Spleen (tissue), 11 donors: ENCODE measurements around the gene ST6GALNAC1. TPM values are rescaled to one million over a fixed set of nuclear protein-coding genes. Genes with fewer than 3 reads are reported as not detected.

Source experiments
- DNase-seq: peaks from one replicate; pipeline ENCODE4 v3.0.0-alpha.2; 2020
- H3K27ac ChIP-seq, 8 donors: fragments of 200-600 bp; sonication (generic) in 7 of 8; 1 replicate in 4 of 8; 2 replicates in 4 of 8; pipeline versions ENCODE4 v1.5.0 to v1.8.0; 2016 to 2021; ENCODE audit warnings: inconsistent platforms in 4 of 8, mild to moderate bottlenecking in 4 of 8, moderate library complexity in 1 of 8
- H3K27me3 ChIP-seq, 7 donors: fragments of 200-600 bp; sonication (generic) in 6 of 7; replicated peaks in 1 of 7; 1 replicate in 4 of 7; 2 replicates in 3 of 7; pipeline versions ENCODE4 v1.5.0 to v1.8.0; 2016 to 2021; ENCODE audit warnings: inconsistent platforms in 3 of 7, mild to moderate bottlenecking in 1 of 7
- H3K36me3 ChIP-seq, 6 donors: fragments of 200-600 bp; sonication (generic) in 5 of 6; 1 replicate in 4 of 6; 2 replicates in 2 of 6; pipeline versions ENCODE4 v1.5.0 to v1.8.0; 2016 to 2021; ENCODE audit warnings: inconsistent platforms in 2 of 6
- H3K4me1 ChIP-seq, 6 donors: fragments of 200-600 bp; sonication (generic) in 5 of 6; 1 replicate in 3 of 6; 2 replicates in 3 of 6; pipeline versions ENCODE4 v1.5.0 to v1.8.0; 2016 to 2021; ENCODE audit warnings: inconsistent platforms in 3 of 6
- H3K4me3 ChIP-seq, 8 donors: fragments of 200-600 bp; sonication (generic) in 7 of 8; 1 replicate in 4 of 8; 2 replicates in 4 of 8; pipeline versions ENCODE4 v1.5.0 to v1.8.0; 2016 to 2021; ENCODE audit warnings: inconsistent platforms in 4 of 8, mild to moderate bottlenecking in 4 of 8, moderate library complexity in 2 of 8
- H3K9me3 ChIP-seq, 8 donors: fragments of 200-600 bp; sonication (generic) in 7 of 8; 1 replicate in 4 of 8; 2 replicates in 4 of 8; pipeline versions ENCODE4 v1.5.0 to v1.8.0; 2016 to 2021; ENCODE audit warnings: inconsistent platforms in 4 of 8
- POLR2A ChIP-seq, 3 donors: fragments of 450-650 bp; IDR thresholded peaks; one replicate each; pipeline ENCODE4 v1.5.1; 2017; ENCODE audit warnings: antibody characterized with exemption in 3 of 3, mild to moderate bottlenecking in 1 of 3
- POLR2AphosphoS5 ChIP-seq, 3 donors: sonication (generic); formaldehyde crosslinking; IDR thresholded peaks; one replicate each; pipeline ENCODE4 v1.5.1; 2017; ENCODE audit warnings: antibody characterized with exemption in 3 of 3
- WGBS, 5 donors: extraction: QIAGEN DNeasy Blood & Tissue Kit in 3 of 5; methylation state at CpG; one replicate each; pipeline versions ENCODE4 v1.1.5 to v1.1.7; 2013 to 2018; 5-methylcytosine and 5-hydroxymethylcytosine counted together
- intact Hi-C: fragments of 100-400 bp; cut with DNase I; formaldehyde crosslinking; loops from one replicate; pipeline ENCODE4 v1.15.0; 2023; ENCODE audit warnings: low total_unique reads
- polyA plus RNA-seq, 3 donors: library from polyadenylated mRNA; stranded (reverse); fragments of 200-250 nt; gene quantifications; one replicate each; pipeline ENCODE4 v1.2.1, GENCODE V29; 2013
- total RNA-seq, 7 donors: library from RNA; depleted of rRNA in 3 of 7; stranded (reverse); fragments of >200 nt in 3 of 7; fragmentation: NEBNext Ultra II Directional in 4 of 7; extraction: Animal tissue kit (Norgen Biotek cat#: 25700) in 4 of 7; gene quantifications; one replicate each; pipeline versions ENCODE4 v1.1.0 to v1.2.1, GENCODE V29; 2016 to 2021
- TF ChIP-seq, protein P1 (sequence below), 11 experiments: fragments of 200-600 bp in 7 of 11; fragments of 450-650 bp in 4 of 11; sonication (generic) in 4 of 11; IDR thresholded peaks in 8 of 11; conservative IDR thresholded peaks in 3 of 11; 1 replicate in 7 of 11; 2 replicates in 4 of 11; pipeline versions ENCODE4 v1.4.0 to v1.8.0; 2016 to 2021; ENCODE audit warnings: antibody characterized with exemption in 11 of 11, inconsistent platforms in 4 of 11, mild to moderate bottlenecking in 1 of 11
- donor health status: healthy with polysubstance abuse.
- donor health status: DM: no; HTN: no; CAD: no; lungs with moderate emphysema.
- donor health status: DM: no; HTN: no; CAD: no.
- donor health status: Bipolar disorder and iron deficiency.
- donor health status: healthy.
- donor health status: DM: no; HTN: no; CAD: no.
- donor health status: DM: yes; HTN: yes; CAD: no.

Gene ST6GALNAC1
- total and polyA plus RNA-seq, 10 donors = 2.3 to 25.3 (median 12.9) TPM

DNA sequence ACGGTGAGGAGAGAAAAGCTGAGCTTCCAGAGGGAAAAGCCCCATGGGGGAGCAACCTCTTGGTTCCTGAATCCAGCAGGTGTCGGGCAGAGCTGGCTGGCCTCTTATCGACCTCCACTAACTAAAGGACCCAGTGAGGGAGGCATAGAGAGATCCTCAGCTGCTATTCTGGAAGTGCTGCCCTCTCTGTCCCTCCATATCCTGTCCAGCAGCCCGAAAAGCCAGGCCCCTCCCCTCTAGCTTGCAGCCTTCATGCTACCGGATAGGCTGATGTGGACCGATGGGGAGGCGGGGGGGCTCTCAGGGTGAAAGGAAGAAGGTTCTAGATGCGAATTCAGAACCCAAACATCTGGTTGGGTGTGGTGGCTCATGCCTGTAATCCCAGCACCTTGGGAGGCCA is 42.3 kb upstream of the ST6GALNAC1 start:
- TF ChIP-seq, protein P1, sequence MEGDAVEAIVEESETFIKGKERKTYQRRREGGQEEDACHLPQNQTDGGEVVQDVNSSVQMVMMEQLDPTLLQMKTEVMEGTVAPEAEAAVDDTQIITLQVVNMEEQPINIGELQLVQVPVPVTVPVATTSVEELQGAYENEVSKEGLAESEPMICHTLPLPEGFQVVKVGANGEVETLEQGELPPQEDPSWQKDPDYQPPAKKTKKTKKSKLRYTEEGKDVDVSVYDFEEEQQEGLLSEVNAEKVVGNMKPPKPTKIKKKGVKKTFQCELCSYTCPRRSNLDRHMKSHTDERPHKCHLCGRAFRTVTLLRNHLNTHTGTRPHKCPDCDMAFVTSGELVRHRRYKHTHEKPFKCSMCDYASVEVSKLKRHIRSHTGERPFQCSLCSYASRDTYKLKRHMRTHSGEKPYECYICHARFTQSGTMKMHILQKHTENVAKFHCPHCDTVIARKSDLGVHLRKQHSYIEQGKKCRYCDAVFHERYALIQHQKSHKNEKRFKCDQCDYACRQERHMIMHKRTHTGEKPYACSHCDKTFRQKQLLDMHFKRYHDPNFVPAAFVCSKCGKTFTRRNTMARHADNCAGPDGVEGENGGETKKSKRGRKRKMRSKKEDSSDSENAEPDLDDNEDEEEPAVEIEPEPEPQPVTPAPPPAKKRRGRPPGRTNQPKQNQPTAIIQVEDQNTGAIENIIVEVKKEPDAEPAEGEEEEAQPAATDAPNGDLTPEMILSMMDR (IDR thresholded peaks at IDR 0.05 in 8 of 11, conservative IDR thresholded peaks at IDR 0.05 in 3 of 11) = no peak
- peak in 2 of 3 donors; percentile 49 to 62 for TF ChIP-seq POLR2AphosphoS5 (IDR thresholded peaks at IDR 0.05)
- Histone ChIP-seq H3K9me3 (no peaks in the 10 kb centered on the region), H3K27ac (peak overlapping the region; percentile 29 to 91 (median 85)), H3K4me1 (peaks cover 18 to 99% (median 59%) of the 10 kb centered on the region in 6 donors), H3K36me3 (peaks cover 0 to 46% (median 0%) of the 10 kb centered on the region in 6 donors), H3K27me3 (no peaks in the 10 kb centered on the region), H3K4me3 (no peak overlapping the region)
- no peak for DNase-seq
- intact Hi-C loops = no loop called here
- WGBS, 5 donors = 63 to 82% (median 69%) methylated on average over 6 to 8 of the region's 8 CpGs

GRCh38 chr17:76685366-76685765 is 41.8 kb upstream of the ST6GALNAC1 start:
- Histone ChIP-seq H3K27me3 (no peaks in the 10 kb centered on the region), H3K4me3 (no peak overlapping the region), H3K4me1 (peaks cover 21 to 95% (median 57%) of the 10 kb centered on the region in 6 donors), H3K36me3 (peaks cover 0 to 51% (median 0%) of the 10 kb centered on the region in 6 donors), H3K27ac (peak overlapping the region; percentile 6 to 91 (median 85)), H3K9me3 (no peaks in the 10 kb centered on the region)
- TF ChIP-seq POLR2A (IDR thresholded peaks at IDR 0.05) (no peak), POLR2AphosphoS5 (IDR thresholded peaks at IDR 0.05) (no peak)
- TF ChIP-seq, protein P1 (IDR thresholded peaks at IDR 0.05 in 8 of 11, conservative IDR thresholded peaks at IDR 0.05 in 3 of 11) = no peak
- peak; percentile 68 for DNase-seq
- intact Hi-C loops = no loop called here
- WGBS, 5 donors = 78 to 90% (median 81%) methylated on average over 11 to 12 of the region's 12 CpGs

GRCh38 chr17:76684756-76685155 is 41.2 kb upstream of the ST6GALNAC1 start:
- Histone ChIP-seq H3K36me3 (peaks cover 0 to 54% (median 0%) of the 10 kb centered on the region in 6 donors), H3K4me3 (no peak overlapping the region), H3K27me3 (no peaks in the 10 kb centered on the region), H3K27ac (peak overlapping the region in 6 of 8 donors; percentile 58 to 91 (median 86)), H3K9me3 (no peaks in the 10 kb centered on the region), H3K4me1 (peaks cover 16 to 89% (median 53%) of the 10 kb centered on the region in 6 donors)
- no peak for TF ChIP-seq POLR2A (IDR thresholded peaks at IDR 0.05)
- TF ChIP-seq POLR2AphosphoS5 (IDR thresholded peaks at IDR 0.05) = no peak
- TF ChIP-seq, protein P1 (IDR thresholded peaks at IDR 0.05 in 8 of 11, conservative IDR thresholded peaks at IDR 0.05 in 3 of 11) = no peak
- intact Hi-C loops = no loop called here
- 62 to 78% (median 76%) methylated on average over 4 to 7 of the region's 7 CpGs for WGBS, 5 donors
- peak; percentile 45 for DNase-seq

- WGBS, 5 donors = 75 to 83% (median 79%) methylated on average over 18 to 25 of the region's 25 CpGs
- no peak overlapping the region for H3K4me3 ChIP-seq
- intact Hi-C loops = no loop called here
- peaks cover 16 to 85% (median 50%) of the 10 kb centered on the region in 6 donors for H3K4me1 ChIP-seq
- no peaks in the 10 kb centered on the region for H3K9me3 ChIP-seq
- peaks cover 0 to 54% (median 0%) of the 10 kb centered on the region in 6 donors for H3K36me3 ChIP-seq
- peak overlapping the region in 5 of 8 donors; percentile 13 to 91 (median 85) for H3K27ac ChIP-seq
- H3K27me3 ChIP-seq = no peaks in the 10 kb centered on the region
- DNase-seq = peak; percentile 62
- TF ChIP-seq POLR2A (IDR thresholded peaks at IDR 0.05) (no peak), POLR2AphosphoS5 (IDR thresholded peaks at IDR 0.05) (no peak)
- TF ChIP-seq, protein P1 (IDR thresholded peaks at IDR 0.05 in 8 of 11, conservative IDR thresholded peaks at IDR 0.05 in 3 of 11) = no peak
These were observed 40.6 kb upstream of the ST6GALNAC1 start for GRCh38 chr17:76683921-76684745.
